ENCODE measurements around the gene SREBF2. TPM values are rescaled to one million over a fixed set of nuclear protein-coding genes. Genes with fewer than 3 reads are reported as not detected.
A peak's percentile ranks its signal among the peaks of the same experiment; 100 is the strongest.

SREBF2 gene
- total RNA-seq, 1 donor from 2014 or later: 44.2 TPM

DNA sequence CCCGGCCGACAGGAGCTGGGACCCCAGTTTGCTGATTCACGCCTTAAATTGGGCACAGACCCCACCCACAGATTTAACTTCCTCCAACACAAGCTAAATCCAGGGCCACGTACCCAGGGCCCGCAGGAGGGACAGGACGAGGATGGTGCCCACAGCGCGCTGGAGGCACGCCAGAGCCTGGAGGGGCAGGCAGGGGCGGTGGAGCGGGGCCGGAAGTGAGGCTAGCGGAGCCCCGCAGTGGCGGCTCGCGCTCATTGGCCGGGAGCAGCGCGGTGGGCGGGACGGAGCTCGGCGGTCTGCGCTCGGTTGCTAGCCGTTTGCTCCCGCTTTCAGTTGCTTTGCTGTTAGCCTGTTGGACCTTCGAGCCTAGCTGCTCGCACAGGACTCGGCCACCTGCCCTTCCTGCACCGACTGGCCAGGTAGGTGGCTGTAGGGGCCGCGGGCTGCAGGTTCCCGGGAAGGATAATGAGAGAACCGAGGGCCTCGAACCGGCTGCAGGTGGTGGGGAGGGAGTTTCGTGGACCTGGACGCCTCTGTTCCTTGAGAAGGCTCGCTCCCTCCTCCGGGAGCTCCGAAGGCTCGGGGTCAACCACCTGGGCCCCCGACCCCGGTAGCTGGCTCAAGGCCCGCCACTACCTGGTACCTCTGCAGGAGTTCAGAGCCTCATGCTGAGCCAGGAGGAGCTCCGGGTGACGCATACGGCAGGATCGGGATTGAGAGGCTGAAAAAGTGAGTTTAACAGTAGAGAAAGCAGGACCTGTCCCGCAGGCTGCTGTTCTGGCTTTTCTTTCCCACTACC is 32.4 kb upstream of the SREBF2 start, which contains the start of gene CCDC134:
CCDC134 (plus strand) TSS at position 332 of the 799 bp plus-strand sequence. CDS start 8,212 bp downstream, outside the sequence.
- DNase-seq (ENCODE audit: low read depth): peak; percentile 62
- H3K27me3 ChIP-seq (ENCODE audit: control insufficient read depth, insufficient read depth, low read length): no peaks in the 10 kb centered on the region
- TF ChIP-seq, protein P1, sequence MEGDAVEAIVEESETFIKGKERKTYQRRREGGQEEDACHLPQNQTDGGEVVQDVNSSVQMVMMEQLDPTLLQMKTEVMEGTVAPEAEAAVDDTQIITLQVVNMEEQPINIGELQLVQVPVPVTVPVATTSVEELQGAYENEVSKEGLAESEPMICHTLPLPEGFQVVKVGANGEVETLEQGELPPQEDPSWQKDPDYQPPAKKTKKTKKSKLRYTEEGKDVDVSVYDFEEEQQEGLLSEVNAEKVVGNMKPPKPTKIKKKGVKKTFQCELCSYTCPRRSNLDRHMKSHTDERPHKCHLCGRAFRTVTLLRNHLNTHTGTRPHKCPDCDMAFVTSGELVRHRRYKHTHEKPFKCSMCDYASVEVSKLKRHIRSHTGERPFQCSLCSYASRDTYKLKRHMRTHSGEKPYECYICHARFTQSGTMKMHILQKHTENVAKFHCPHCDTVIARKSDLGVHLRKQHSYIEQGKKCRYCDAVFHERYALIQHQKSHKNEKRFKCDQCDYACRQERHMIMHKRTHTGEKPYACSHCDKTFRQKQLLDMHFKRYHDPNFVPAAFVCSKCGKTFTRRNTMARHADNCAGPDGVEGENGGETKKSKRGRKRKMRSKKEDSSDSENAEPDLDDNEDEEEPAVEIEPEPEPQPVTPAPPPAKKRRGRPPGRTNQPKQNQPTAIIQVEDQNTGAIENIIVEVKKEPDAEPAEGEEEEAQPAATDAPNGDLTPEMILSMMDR (IDR thresholded peaks at IDR 0.05; ENCODE audit: insufficient read depth, low read length, severe bottlenecking): no peak
- no peak for FAIRE-seq
- H3K36me3 ChIP-seq (ENCODE audit: control insufficient read depth, insufficient read depth, low read length): no peaks in the 10 kb centered on the region
- H3K4me3 ChIP-seq (ENCODE audit: low read depth, low read length): peak within 1 kb of the TSS; percentile 67

DNA sequence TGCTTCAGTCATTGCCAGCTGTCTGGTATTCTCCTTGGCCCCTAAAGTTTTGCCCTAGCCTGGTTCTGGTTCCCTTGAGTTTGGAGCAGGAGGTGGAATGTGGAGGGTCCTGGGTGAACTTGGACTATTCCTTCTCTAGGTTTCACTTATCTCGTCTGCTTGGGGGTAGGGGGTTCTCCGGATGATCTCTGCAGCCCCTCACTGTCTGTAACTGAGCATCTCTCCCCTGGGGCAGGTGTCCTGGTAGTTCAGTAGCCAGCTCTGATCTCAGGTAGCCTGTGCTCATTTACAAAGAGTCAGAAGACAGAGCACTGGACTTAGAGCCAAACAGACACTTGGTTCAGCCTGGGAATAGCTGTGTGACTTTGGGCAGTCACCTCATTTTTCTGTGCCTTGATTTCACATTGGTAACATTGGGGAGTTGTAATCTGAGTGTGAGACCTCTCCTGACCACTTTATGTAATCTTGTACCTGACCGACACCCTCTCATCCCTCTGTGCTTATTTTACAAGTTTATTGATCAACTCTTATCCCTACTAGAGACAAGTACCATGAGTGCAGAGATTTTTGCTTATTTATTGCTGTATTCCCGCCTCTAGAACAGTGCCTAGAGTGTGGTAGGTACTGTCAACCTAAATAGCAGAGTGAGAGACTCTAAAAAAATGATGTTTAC is 31.6 kb upstream of the SREBF2 start:
- no peaks in the 10 kb centered on the region for H3K27me3 ChIP-seq (ENCODE audit: control insufficient read depth, insufficient read depth, low read length)
- no peaks in the 10 kb centered on the region for H3K36me3 ChIP-seq (ENCODE audit: control insufficient read depth, insufficient read depth, low read length)
- FAIRE-seq: no peak
- no peak for DNase-seq (ENCODE audit: low read depth)
- H3K4me3 ChIP-seq (ENCODE audit: low read depth, low read length): peak overlapping the region; percentile 67
- TF ChIP-seq, protein P1 (IDR thresholded peaks at IDR 0.05; ENCODE audit: insufficient read depth, low read length, severe bottlenecking): no peak

DNA sequence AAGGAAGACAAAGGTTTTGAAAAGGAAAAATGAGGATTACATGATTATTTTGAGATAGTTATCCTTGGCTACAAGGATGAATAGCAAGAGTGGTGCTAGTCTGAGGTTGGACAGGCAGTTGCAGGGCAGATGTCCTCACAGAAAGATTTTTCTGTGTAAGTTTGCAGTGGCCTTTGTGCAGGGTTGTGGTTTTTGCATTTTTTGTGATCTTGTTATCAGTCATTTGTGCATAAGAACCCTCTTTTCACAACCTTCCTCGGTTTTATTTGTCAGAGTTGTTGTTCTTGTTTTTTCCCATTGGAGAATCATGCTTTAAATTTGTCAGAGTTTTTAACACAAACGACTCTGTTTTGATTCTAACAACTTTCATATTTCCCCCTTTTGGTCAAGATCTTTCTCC is 31.0 kb upstream of the SREBF2 start:
- DNase-seq (ENCODE audit: low read depth): no peak
- no peak for FAIRE-seq
- no peaks in the 10 kb centered on the region for H3K36me3 ChIP-seq (ENCODE audit: control insufficient read depth, insufficient read depth, low read length)
- no peaks in the 10 kb centered on the region for H3K27me3 ChIP-seq (ENCODE audit: control insufficient read depth, insufficient read depth, low read length)
- H3K4me3 ChIP-seq (ENCODE audit: low read depth, low read length): no peak overlapping the region
- TF ChIP-seq, protein P1 (IDR thresholded peaks at IDR 0.05; ENCODE audit: insufficient read depth, low read length, severe bottlenecking): no peak

- Histone ChIP-seq H3K36me3 (ENCODE audit: control insufficient read depth, insufficient read depth, low read length) (no peaks in the 10 kb centered on the region), H3K4me3 (ENCODE audit: low read depth, low read length) (no peak overlapping the region), H3K27me3 (ENCODE audit: control insufficient read depth, insufficient read depth, low read length) (no peaks in the 10 kb centered on the region)
- FAIRE-seq (no peak), DNase-seq (ENCODE audit: low read depth) (no peak)
- TF ChIP-seq, protein P1 (IDR thresholded peaks at IDR 0.05; ENCODE audit: insufficient read depth, low read length, severe bottlenecking): no peak
Observed at GRCh38 chr22:41805639-41806038, 27.3 kb upstream of the SREBF2 start.

- Histone ChIP-seq H3K4me3 (ENCODE audit: low read depth, low read length) (no peak overlapping the region), H3K27me3 (ENCODE audit: control insufficient read depth, insufficient read depth, low read length) (no peaks in the 10 kb centered on the region), H3K36me3 (ENCODE audit: control insufficient read depth, insufficient read depth, low read length) (peaks cover 1% of the 10 kb centered on the region)
- no peak for DNase-seq (ENCODE audit: low read depth)
- no peak for FAIRE-seq
- TF ChIP-seq, protein P1 (IDR thresholded peaks at IDR 0.05; ENCODE audit: insufficient read depth, low read length, severe bottlenecking): no peak
Observed at GRCh38 chr22:41808400-41808799, 24.5 kb upstream of the SREBF2 start.

Measured in bronchial epithelial cell (primary cell).